ENCODE data around the gene AP1AR. TPM values are rescaled to one million over a fixed set of nuclear protein-coding genes. Genes with fewer than 3 reads are reported as not detected.

The AP1AR gene
- total and polyA plus RNA-seq, 11 donors, result 3.7 to 17.3 (median 9.2) TPM

GRCh38 chr4:112290341-112290740 is 58.8 kb downstream of the AP1AR start:
- DNase-seq, result no peak
- H3K4me1 ChIP-seq, result peaks cover 0 to 30% (median 0%) of the 10 kb centered on the region in 12 donors

DNA sequence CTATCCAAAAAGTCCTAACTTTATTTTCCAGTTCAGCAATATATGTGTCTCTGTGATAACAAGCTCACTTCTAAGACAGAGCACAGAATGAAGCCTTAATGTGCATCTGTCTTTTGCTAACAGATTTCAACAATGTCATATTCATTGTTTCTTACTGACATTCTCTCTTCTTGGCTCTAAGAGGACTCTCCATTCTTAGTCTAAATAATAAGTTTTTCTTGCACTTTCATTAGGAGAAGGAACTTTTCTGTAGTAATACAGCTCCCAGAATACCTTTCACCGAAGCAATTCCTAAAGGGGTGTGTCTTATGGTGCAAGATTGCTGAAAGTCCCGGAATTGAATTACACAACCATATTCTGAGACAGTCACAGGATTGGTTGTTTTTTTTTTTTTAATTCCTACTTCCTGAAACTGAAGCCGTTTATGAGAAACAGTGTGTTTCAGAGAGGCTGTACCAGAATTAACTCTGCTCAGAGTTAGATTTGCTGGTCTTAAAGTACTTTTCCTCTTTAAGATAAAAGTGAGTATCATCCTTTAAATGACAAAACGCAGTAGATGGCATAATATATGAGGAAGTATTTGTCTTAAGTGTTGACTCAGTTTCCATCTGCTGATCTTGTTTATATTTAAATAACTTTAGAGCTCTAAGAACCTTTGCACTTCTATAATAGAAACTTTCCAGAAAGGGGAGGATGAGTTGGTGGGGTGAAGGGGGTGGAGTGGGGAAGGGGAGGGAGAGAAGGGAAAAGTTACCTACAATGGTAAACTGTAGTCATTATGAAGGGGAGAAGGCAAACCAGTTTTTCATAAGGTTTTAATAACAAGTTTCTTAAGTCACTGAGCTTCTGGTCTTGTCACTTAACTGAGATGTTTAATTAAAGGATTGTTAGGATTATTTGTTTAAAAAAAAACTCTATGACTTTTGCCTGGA is 65.6 kb downstream of the AP1AR start, which contains the start of gene ALPK1:
TSS of gene ALPK1 (plus strand) at position 421 of the 932 bp plus-strand sequence.
- H3K4me1 ChIP-seq, result peaks cover 0 to 40% (median 3%) of the 10 kb centered on the region in 12 donors
- H3K27ac ChIP-seq, result peak within 1 kb of the TSS in 11 of 12 donors; percentile 20 to 93 (median 61)
- peak within 1 kb of the TSS in 11 of 12 donors; percentile 20 to 65 (median 49) for H3K4me3 ChIP-seq
- intact Hi-C loops (cut with DNase I), result loop anchor here in 1 of 10 donors (5.0 kb wide), 1 partner anchor 65 kb away; the partner anchor contains the start of gene AP1AR
- ATAC-seq (peak; percentile 91 to 99 (median 97)), DNase-seq (peak in 1 of 5 donors; percentile 20)
- peaks cover 0 to 6% (median 0%) of the 10 kb centered on the region in 9 donors for H3K36me3 ChIP-seq
- WGBS, 4 donors, result 18 to 27% (median 21%) methylated on average over 4 of the region's 4 CpGs
- no peaks in the 10 kb centered on the region for H3K27me3 ChIP-seq
- TF ChIP-seq POLR2A (IDR thresholded peaks at IDR 0.05) (peak in 1 of 2 donors; percentile 43), CTCF (IDR thresholded peaks at IDR 0.05) (no peak)
- no peaks in the 10 kb centered on the region for H3K9me3 ChIP-seq

More at GRCh38 chr4:112290341-112290740, 58.8 kb downstream of the AP1AR start:
- H3K27ac ChIP-seq, result no peak overlapping the region
- no peaks in the 10 kb centered on the region for H3K9me3 ChIP-seq
- TF ChIP-seq CTCF (IDR thresholded peaks at IDR 0.05) (no peak), POLR2A (IDR thresholded peaks at IDR 0.05) (no peak)
- ATAC-seq, result no peak
- 78 to 85% (median 84%) methylated on average over 3 of the region's 3 CpGs for WGBS, 4 donors
- no peaks in the 10 kb centered on the region for H3K36me3 ChIP-seq
- intact Hi-C loops (cut with DNase I), result no loop called here
- H3K4me3 ChIP-seq, result no peak overlapping the region
- H3K27me3 ChIP-seq, result no peaks in the 10 kb centered on the region

GRCh38 chr4:112299721-112300120 is 68.1 kb downstream of the AP1AR start:
- 85 to 89% (median 87%) methylated on average over 4 of the region's 4 CpGs for WGBS, 4 donors
- intact Hi-C loops (cut with DNase I), result loop anchor here in 1 of 10 donors (5.0 kb wide), 1 partner anchor 67 kb away; the partner anchor contains the start of gene AP1AR
- Histone ChIP-seq H3K9me3 (no peaks in the 10 kb centered on the region), H3K4me3 (no peak overlapping the region), H3K36me3 (peaks cover 0 to 12% (median 0%) of the 10 kb centered on the region in 9 donors), H3K27me3 (no peaks in the 10 kb centered on the region), H3K4me1 (peaks cover 0 to 44% (median 3%) of the 10 kb centered on the region in 12 donors), H3K27ac (no peak overlapping the region)
- ATAC-seq (no peak), DNase-seq (no peak)
- TF ChIP-seq POLR2A (IDR thresholded peaks at IDR 0.05), result no peak
- TF ChIP-seq CTCF (IDR thresholded peaks at IDR 0.05), result no peak

Measured in heart left ventricle (tissue), 16 donors.